HepG2 (cell line): Measurements from ENCODE around the gene ABCA2. TPM values are rescaled to one million over a fixed set of nuclear protein-coding genes. Genes with fewer than 3 reads are reported as not detected.

ENCODE experiments used
- FOSL1 ChIP-seq: sonication (generic); formaldehyde crosslinking; IDR thresholded peaks from 2 replicates; pipeline ENCODE4 v1.9.0; 2021; ENCODE audit warnings: missing genetic modification reagents, borderline replicate concordance
- HBP1 ChIP-seq: IDR thresholded peaks from 2 replicates; pipeline ENCODE4 v1.6.1; 2016; ENCODE audit warnings: low read depth, control low read depth
- MTF2 ChIP-seq: sonication (generic); formaldehyde crosslinking; IDR thresholded peaks from 2 replicates; pipeline ENCODE4 v1.5.0; 2020; ENCODE audit warnings: missing genetic modification reagents, borderline replicate concordance
- TFE3 ChIP-seq: IDR thresholded peaks from 2 replicates; pipeline ENCODE4 v1.6.1; 2016
- ZNF609 ChIP-seq: sonication (generic); formaldehyde crosslinking; IDR thresholded peaks from 2 replicates; pipeline ENCODE4 v1.4.0; 2020; ENCODE audit warnings: mild to moderate bottlenecking, missing genetic modification reagents, borderline replicate concordance
- polyA plus RNA-seq, 8 experiments: library from polyadenylated mRNA; depleted of rRNA in 3 of 8; stranded (reverse) in 7 of 8; unstranded in 1 of 8; fragments of >200 nt; fragmentation: Illumina TruSeq in 4 of 8; extraction: Trizol in 4 of 8; gene quantifications; 2 replicates each; pipeline versions ENCODE4 v1.2.1 to v1.2.3, GENCODE V29; 2011 to 2016; ENCODE audit warnings: low read depth in 4 of 8, missing spikeins in 1 of 8, mixed read lengths in 1 of 8; ENCODE audit not compliant: insufficient read depth in 1 of 8
- total RNA-seq, 5 experiments: library from RNA; depleted of rRNA; stranded (reverse); fragments of >200 nt; fragmentation: Illumina TruSeq; extraction: Trizol; gene quantifications; 2 replicates each; pipeline ENCODE4 v1.2.3, GENCODE V29; 2016; ENCODE audit warnings: low read depth in 1 of 5

Gene ABCA2
- total and polyA plus RNA-seq, 2 of the 13 experiments (the other 11 are each of a cell fraction or from before 2014, with no cell fraction given), result 2.9 to 19.2 TPM

- TF ChIP-seq ZNF609 (CRISPR knock-in tag) (no peak), HBP1 (CRISPR knock-in tag) (no peak), TFE3 (CRISPR knock-in tag) (no peak), MTF2 (no peak), FOSL1 (no peak)
Measured at GRCh38 chr9:136994180-136994887, 33.7 kb downstream of the ABCA2 start (continued).
